ENCODE measurements around the gene MEF2C. TPM values are rescaled to one million over a fixed set of nuclear protein-coding genes. Genes with fewer than 3 reads are reported as not detected.

The MEF2C gene
- total RNA-seq, 1 donor from 2014 or later: 0.26 TPM

GRCh38 chr5:88758184-88758583 is 124.8 kb downstream of the MEF2C start:
- no peak overlapping the region for H3K9ac ChIP-seq
- no peaks in the 10 kb centered on the region for H3K9me3 Mint-ChIP-seq

GRCh38 chr5:88756953-88757352 is 126.0 kb downstream of the MEF2C start:
- Histone ChIP-seq H3K79me2 (ENCODE audit: low read depth) (no peaks in the 10 kb centered on the region), H3K4me2 (no peak overlapping the region), H3K27ac (no peak overlapping the region), H3K27me3 (no peaks in the 10 kb centered on the region), H3K9ac (no peak overlapping the region), H3K4me3 (no peak overlapping the region), H2AFZ (replicated peaks) (no peak overlapping the region), H4K20me1 (ENCODE audit: low read depth) (no peaks in the 10 kb centered on the region), H3K9me3 (ENCODE audit: low read depth) (no peaks in the 10 kb centered on the region), H3K4me1 (no peaks in the 10 kb centered on the region), H3K36me3 (no peaks in the 10 kb centered on the region), H3F3A (ENCODE audit: low read depth) (no peaks in the 10 kb centered on the region)
- Mint-ChIP-seq H3K27me3 (ENCODE audit: insufficient read depth, low read depth) (no peaks in the 10 kb centered on the region), H3K36me3 (no peaks in the 10 kb centered on the region), H3K9me3 (no peaks in the 10 kb centered on the region), H3K27ac (no peak overlapping the region), H3K4me1 (no peaks in the 10 kb centered on the region), H3K4me3 (no peak overlapping the region)
- DNase-seq (ENCODE audit: low spot score): no peak
- no peak for TF ChIP-seq EZH2phosphoT487 (IDR thresholded peaks at IDR 0.05)
- no peak for TF ChIP-seq EZH2 (IDR thresholded peaks at IDR 0.05)
- no peak for TF ChIP-seq CTCF (IDR thresholded peaks at IDR 0.05)

More at GRCh38 chr5:88758184-88758583, 124.8 kb downstream of the MEF2C start:
- no peaks in the 10 kb centered on the region for H3K4me1 ChIP-seq
- H3K27me3 ChIP-seq: no peaks in the 10 kb centered on the region
- no peaks in the 10 kb centered on the region for H4K20me1 ChIP-seq (ENCODE audit: low read depth)
- Mint-ChIP-seq H3K4me3 (no peak overlapping the region), H3K4me1 (no peaks in the 10 kb centered on the region), H3K27me3 (ENCODE audit: insufficient read depth, low read depth) (no peaks in the 10 kb centered on the region), H3K27ac (no peak overlapping the region), H3K36me3 (no peaks in the 10 kb centered on the region)
- no peak for DNase-seq (ENCODE audit: low spot score)
- no peaks in the 10 kb centered on the region for H3K36me3 ChIP-seq
- no peak for TF ChIP-seq CTCF (IDR thresholded peaks at IDR 0.05)
- no peak for TF ChIP-seq EZH2phosphoT487 (IDR thresholded peaks at IDR 0.05)
- no peak for TF ChIP-seq EZH2 (IDR thresholded peaks at IDR 0.05)
- H2AFZ ChIP-seq (replicated peaks): no peak overlapping the region
- no peaks in the 10 kb centered on the region for H3K79me2 ChIP-seq (ENCODE audit: low read depth)
- H3K9me3 ChIP-seq (ENCODE audit: low read depth): no peaks in the 10 kb centered on the region
- no peak overlapping the region for H3K4me3 ChIP-seq
- H3K27ac ChIP-seq: no peak overlapping the region
- no peaks in the 10 kb centered on the region for H3F3A ChIP-seq (ENCODE audit: low read depth)
- no peak overlapping the region for H3K4me2 ChIP-seq

- H3K4me3 Mint-ChIP-seq: no peak overlapping the region
- no peak for DNase-seq (ENCODE audit: low spot score)
- TF ChIP-seq CTCF (IDR thresholded peaks at IDR 0.05): no peak
- no peak for TF ChIP-seq EZH2 (IDR thresholded peaks at IDR 0.05)
- no peak for TF ChIP-seq EZH2phosphoT487 (IDR thresholded peaks at IDR 0.05)
- no peaks in the 10 kb centered on the region for H3K36me3 ChIP-seq
- no peaks in the 10 kb centered on the region for H3K79me2 ChIP-seq (ENCODE audit: low read depth)
- H3K4me2 ChIP-seq: no peak overlapping the region
- H3K27me3 ChIP-seq: no peaks in the 10 kb centered on the region
- H3K27ac Mint-ChIP-seq: no peak overlapping the region
- no peaks in the 10 kb centered on the region for H4K20me1 ChIP-seq (ENCODE audit: low read depth)
- H3K27me3 Mint-ChIP-seq (ENCODE audit: insufficient read depth, low read depth): no peaks in the 10 kb centered on the region
- no peak overlapping the region for H2AFZ ChIP-seq (replicated peaks)
- H3K9me3 Mint-ChIP-seq: no peaks in the 10 kb centered on the region
- H3K9me3 ChIP-seq (ENCODE audit: low read depth): no peaks in the 10 kb centered on the region
- peaks cover 2% of the 10 kb centered on the region for H3K36me3 Mint-ChIP-seq
- no peak overlapping the region for H3K4me3 ChIP-seq
- no peaks in the 10 kb centered on the region for H3K4me1 Mint-ChIP-seq
- H3K9ac ChIP-seq: no peak overlapping the region
- no peaks in the 10 kb centered on the region for H3K4me1 ChIP-seq
- H3K27ac ChIP-seq: no peak overlapping the region
- no peaks in the 10 kb centered on the region for H3F3A ChIP-seq (ENCODE audit: low read depth)
Measured at GRCh38 chr5:88748666-88749065, 134.3 kb downstream of the MEF2C start.
